HEK293 (cell line): ENCODE measurements around the gene TMEM88.

Experiments used
- CTCF ChIP-seq: fragments of 450-650 bp; formaldehyde crosslinking; IDR thresholded peaks from 2 replicates; pipeline ENCODE4 v1.5.1; 2016; ENCODE audit warnings: missing biosample characterization, missing genetic modification characterization
- GLI4 ChIP-seq: fragments of 450-650 bp; formaldehyde crosslinking; IDR thresholded peaks from 2 replicates; pipeline ENCODE4 v1.5.1; 2016; ENCODE audit warnings: missing biosample characterization, missing genetic modification characterization
- ZIC2 ChIP-seq: fragments of 450-650 bp; formaldehyde crosslinking; IDR thresholded peaks from 2 replicates; pipeline ENCODE4 v1.5.1; 2016; ENCODE audit warnings: missing biosample characterization, missing genetic modification characterization
- ZNF121 ChIP-seq: fragments of 450-650 bp; formaldehyde crosslinking; IDR thresholded peaks from 2 replicates; pipeline ENCODE4 v1.5.1; 2016; ENCODE audit warnings: missing biosample characterization, missing genetic modification characterization
- ZNF274 ChIP-seq, 2 experiments: fragments of 200-500 bp in 1 of 2; fragments of 450-650 bp in 1 of 2; sonication (Bioruptor generic) in 1 of 2; formaldehyde crosslinking in 1 of 2; IDR thresholded peaks; 2 replicates each; pipeline versions ENCODE4 v1.5.1 to v1.6.1; 2014 to 2016; ENCODE audit warnings: borderline replicate concordance in 1 of 2, inconsistent platforms in 1 of 2, low read length in 1 of 2, missing biosample characterization in 1 of 2, missing genetic modification characterization in 1 of 2
- ZNF302 ChIP-seq: fragments of 450-650 bp; formaldehyde crosslinking; IDR thresholded peaks from 2 replicates; pipeline ENCODE4 v1.5.1; 2016; ENCODE audit warnings: missing biosample characterization, missing genetic modification characterization, low read depth
- ZNF677 ChIP-seq: fragments of 450-650 bp; IDR thresholded peaks from 2 replicates; pipeline ENCODE4 v1.5.0; 2018; ENCODE audit warnings: missing biosample characterization, mild to moderate bottlenecking, missing genetic modification characterization, moderate library complexity
- ZNF785 ChIP-seq: fragments of 450-650 bp; formaldehyde crosslinking; IDR thresholded peaks from 2 replicates; pipeline ENCODE4 v1.5.1; 2016; ENCODE audit warnings: missing biosample characterization, missing genetic modification characterization
- ZNF830 ChIP-seq: fragments of 450-650 bp; IDR thresholded peaks from 2 replicates; pipeline ENCODE4 v1.5.0; 2018; ENCODE audit warnings: missing biosample characterization, missing genetic modification characterization, low read depth, mild to moderate bottlenecking, moderate library complexity

GRCh38 chr17:7816926-7817642 is 37.8 kb upstream of the TMEM88 start:
- TF ChIP-seq GLI4 (no peak), ZNF302 (no peak), ZIC2 (tag by site-specific recombination) (no peak), CTCF (tag by site-specific recombination) (no peak), ZNF677 (no peak), ZNF274 (IDR thresholded peaks at IDR 0.05; ENCODE audit: low read length) (no peak), ZNF274 (tag by site-specific recombination; IDR thresholded peaks at IDR 0.05; ENCODE audit: borderline replicate concordance) (no peak), ZNF830 (tag by site-specific recombination) (no peak), ZNF121 (no peak), ZNF785 (tag by site-specific recombination) (no peak)
